Measurements from ENCODE around the gene JAKMIP2.

GRCh38 chr5:147687118-147687517 lies 95.4 kb downstream of the JAKMIP2 start:
- TF ChIP-seq CTCF (conservative IDR thresholded peaks at IDR 0.05; ENCODE audit: low read depth, low read length): no peak
- no peak for TF ChIP-seq EZH2 (IDR thresholded peaks at IDR 0.05; ENCODE audit: borderline replicate concordance, low read depth, low read length, poor library complexity, severe bottlenecking)

All from A673 (cell line).